ENCODE data around the gene SPATA2L.

DNA sequence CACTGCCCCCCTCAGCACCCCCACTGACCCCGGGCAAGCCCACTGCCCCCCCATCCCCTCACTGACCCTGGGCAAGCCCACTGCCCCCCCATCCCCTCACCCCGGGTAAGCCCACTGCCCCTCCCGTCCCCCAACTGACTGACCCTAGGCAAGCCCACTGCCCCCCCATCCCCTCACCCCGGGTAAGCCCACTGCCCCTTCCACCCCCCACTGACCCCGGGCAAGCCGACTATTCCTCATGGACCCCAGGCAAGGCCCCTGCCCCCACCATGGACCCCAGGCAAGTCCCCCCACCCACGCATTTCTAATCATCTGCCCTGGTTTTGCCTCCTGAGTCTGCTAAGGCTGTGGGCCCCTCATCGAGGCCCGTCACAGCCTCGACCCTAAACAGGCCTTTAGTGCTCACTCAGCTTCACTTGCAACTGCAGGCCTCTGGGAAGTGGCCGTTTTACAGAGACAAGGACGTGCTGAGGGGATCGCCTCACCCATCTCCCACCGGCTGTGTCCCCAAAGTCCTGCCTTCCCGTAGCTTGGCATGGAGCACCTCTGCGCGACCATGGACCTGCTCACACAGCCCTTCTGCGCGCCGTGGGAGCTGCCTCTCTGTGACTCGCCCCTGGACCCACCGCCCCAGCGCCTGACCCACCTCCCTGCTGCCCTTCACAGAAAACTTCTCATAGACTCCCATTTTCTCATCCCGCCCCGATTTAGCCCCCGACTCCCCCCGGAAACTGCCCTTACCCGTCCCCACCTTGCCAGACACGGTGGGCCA, 15.6 kb upstream of the SPATA2L start:
- TF ChIP-seq, protein P1, sequence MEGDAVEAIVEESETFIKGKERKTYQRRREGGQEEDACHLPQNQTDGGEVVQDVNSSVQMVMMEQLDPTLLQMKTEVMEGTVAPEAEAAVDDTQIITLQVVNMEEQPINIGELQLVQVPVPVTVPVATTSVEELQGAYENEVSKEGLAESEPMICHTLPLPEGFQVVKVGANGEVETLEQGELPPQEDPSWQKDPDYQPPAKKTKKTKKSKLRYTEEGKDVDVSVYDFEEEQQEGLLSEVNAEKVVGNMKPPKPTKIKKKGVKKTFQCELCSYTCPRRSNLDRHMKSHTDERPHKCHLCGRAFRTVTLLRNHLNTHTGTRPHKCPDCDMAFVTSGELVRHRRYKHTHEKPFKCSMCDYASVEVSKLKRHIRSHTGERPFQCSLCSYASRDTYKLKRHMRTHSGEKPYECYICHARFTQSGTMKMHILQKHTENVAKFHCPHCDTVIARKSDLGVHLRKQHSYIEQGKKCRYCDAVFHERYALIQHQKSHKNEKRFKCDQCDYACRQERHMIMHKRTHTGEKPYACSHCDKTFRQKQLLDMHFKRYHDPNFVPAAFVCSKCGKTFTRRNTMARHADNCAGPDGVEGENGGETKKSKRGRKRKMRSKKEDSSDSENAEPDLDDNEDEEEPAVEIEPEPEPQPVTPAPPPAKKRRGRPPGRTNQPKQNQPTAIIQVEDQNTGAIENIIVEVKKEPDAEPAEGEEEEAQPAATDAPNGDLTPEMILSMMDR (conservative IDR thresholded peaks at IDR 0.05 in 1 of 2, IDR thresholded peaks at IDR 0.05 in 1 of 2; ENCODE audit: extremely low read depth in 1 of 2, insufficient read depth in 1 of 2, low read depth in 1 of 2, low read length in 2 of 2), result no peak
- no peak for TF ChIP-seq EZH2 (IDR thresholded peaks at IDR 0.05; ENCODE audit: borderline replicate concordance, low read length)
